NCI-H2196 treated with DMSO at 0.1 percent for 48 hours (cell line): ENCODE data around the gene MAN1C1.
A peak's percentile ranks its signal among the peaks of the same experiment; 100 is the strongest.

ENCODE experiments used
- DNase-seq: peaks from one replicate; lab custom pipeline; 2025; ENCODE audit not compliant: unreplicated experiment; lab: John Stamatoyannopoulos, UW

MAN1C1 gene

GRCh38 chr1:25774206-25774803, 157.7 kb downstream of the MAN1C1 start:
- DNase-seq, result no peak

- no peak for DNase-seq
Measured at GRCh38 chr1:25774921-25775771, 158.6 kb downstream of the MAN1C1 start.

DNA sequence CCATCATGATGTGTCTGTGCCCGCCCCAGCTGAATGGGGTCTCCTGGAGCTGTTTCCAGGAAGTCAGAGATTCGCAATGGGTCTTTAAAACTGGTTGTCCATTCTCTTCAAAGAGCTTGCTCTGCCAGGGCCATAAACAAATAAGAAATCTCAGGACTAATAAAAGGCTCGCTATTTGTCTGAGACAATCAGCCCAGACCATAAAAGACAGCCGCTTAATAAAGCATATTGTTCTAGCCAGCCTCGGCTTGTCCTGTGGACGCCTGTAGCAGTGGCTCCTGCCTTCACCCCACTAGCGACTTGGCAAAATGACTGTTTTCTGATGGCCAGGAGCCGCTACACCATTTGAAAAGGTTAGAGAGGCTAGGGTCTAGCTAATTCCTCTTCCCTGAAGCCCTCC, 162.8 kb downstream of the MAN1C1 start:
- DNase-seq, result no peak

- DNase-seq, result no peak
Measured at GRCh38 chr1:25779894-25780293, 163.3 kb downstream of the MAN1C1 start.

GRCh38 chr1:25780318-25781129, 163.9 kb downstream of the MAN1C1 start:
- no peak for DNase-seq

DNA sequence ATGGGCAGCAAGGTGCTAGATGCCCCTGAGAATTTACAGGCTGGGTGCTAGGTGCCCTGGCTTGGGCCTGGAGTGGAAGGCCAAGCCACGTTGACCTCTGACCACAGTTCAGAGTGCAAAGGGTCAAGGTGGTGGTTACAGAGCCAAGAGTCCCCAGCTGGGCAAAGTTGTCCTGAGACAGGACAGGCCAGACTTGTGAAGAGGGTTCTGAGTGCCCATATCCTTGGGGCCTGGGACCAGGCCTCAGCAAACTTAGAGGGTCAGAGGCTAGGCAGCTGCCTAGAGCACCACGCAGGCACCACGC, 164.5 kb downstream of the MAN1C1 start:
- no peak for DNase-seq

GRCh38 chr1:25782608-25783201, 166.1 kb downstream of the MAN1C1 start:
- DNase-seq, result no peak

GRCh38 chr1:25784575-25785051, 168.0 kb downstream of the MAN1C1 start:
- no peak for DNase-seq

GRCh38 chr1:25785333-25786067, 168.9 kb downstream of the MAN1C1 start:
- no peak for DNase-seq

DNA sequence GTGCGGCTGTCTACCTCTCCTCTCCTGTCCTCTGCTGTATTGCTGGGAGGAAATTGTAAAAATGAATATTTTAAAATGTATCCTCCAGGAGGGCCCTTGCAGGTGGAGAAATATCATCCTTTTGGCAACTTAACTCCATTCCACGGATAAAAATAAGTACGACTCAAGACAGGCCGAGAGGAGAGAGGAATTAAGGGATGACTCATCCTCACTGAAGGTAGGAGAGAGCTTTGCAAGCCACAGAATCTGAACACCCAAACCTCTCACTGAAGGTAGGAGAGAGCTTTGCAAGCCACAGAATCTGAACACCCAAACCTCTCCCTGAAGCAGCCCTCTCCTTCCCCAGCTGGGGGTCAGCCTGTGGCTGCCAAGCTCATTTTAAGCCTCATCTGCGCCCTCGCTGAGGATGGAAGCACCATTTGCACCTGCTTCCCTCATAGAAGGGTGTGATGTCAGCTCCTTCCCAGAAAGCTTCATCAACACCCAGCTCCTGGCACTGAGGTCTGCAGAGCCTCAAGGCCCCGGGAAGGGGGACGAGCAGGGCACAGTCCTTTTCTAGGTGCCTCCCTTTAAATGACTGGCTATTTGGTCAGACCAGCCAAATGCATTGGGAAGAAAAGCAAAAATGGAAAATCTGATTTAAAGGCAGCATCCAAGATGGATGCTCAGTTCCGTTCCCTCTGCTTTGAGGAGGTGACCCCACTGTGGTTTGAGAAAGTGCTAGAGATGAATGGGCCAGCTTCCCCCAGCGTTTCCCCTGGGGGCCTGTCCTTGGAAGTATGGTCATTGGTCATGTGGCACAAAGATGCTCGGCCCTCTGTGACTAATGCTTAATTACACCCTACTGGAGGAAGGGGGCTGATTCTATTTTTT, 170.5 kb downstream of the MAN1C1 start:
- DNase-seq, result no peak

GRCh38 chr1:25787760-25788166, 171.2 kb downstream of the MAN1C1 start:
- no peak for DNase-seq

DNA sequence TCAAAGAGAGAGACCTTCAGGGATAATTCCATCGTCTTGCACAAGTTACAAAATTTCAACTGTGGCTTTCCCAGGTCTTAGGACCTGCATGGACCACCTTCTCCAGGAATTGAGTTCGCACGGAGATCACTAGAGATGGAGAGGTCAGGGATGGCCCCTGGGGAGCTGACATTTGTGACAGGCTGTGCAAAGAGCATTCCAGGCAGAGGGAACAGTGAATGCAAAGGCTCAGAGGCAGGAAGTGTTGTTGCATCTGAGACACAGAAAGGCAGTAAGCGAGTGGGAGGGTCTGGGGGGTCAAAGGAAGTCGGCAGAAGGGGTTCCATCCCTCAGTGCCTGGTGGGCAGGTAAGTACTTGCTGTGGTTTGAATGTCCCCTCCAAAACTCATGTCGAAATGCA, 173.9 kb downstream of the MAN1C1 start:
- no peak for DNase-seq

GRCh38 chr1:25792115-25792514, 175.5 kb downstream of the MAN1C1 start:
- no peak for DNase-seq

DNA sequence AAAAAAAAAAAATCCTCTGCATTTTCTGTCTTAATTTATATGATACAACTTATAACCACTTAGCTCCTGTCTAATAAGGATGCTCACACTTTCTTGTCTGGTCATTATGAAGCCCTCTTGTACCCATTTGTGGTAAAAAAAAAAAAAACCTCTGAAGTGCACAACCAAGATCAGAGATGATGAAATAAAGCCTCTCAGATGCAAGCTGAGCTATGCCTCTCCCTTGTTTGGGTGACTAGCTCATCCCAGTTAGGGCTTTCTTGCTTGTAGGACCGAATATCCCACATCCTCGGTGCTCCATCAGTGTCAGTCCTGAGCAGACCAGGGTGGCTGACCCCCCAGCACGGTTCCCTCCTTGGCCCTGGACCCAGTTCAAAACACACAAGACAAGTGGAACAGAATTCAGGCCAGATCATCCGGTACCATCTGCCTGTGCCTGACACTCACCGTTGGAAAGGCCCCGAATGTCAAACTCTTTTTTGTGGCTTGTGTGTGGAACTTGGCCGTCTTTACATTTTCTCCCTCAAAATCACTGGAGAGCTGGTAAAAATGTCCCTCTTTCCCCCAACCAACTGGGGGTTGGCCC, 177.1 kb downstream of the MAN1C1 start:
- no peak for DNase-seq

DNA sequence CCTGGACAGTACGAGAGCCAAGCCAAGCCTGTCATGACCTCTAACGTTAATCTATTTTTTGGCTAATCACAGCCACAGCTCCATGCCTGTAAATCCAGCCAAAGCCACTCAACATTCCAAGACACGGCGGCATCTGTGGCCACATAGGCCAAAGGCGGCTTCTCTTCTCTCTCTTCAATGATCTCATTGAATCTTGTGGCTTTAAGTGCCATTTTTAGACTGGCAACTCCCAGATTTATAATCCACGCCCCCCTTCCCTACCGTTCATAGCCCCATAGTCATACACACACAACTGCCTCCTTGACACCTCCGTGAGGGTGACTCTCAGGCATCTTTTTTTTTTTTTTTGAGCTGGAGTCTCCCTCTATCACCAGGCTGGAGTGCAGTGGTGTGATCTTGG, 177.7 kb downstream of the MAN1C1 start:
- DNase-seq, result no peak

DNA sequence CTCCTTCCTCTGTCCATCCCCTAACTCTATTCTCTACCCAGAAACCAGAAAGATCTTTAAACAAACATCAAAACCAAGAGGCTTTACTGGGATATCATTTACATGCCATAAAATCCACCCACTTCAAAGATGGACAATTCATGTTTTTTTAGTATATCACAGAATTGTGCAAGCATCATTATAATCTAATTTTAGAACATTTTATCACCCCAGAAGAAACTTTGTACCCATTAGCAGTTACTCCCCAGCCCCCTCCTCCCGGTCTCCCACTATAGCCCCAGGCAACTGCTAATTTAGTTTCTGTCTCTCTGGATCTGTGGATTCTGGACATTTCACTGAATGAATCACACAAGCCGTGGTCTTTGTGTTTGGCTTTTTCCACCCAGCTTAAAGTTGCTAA, 178.6 kb downstream of the MAN1C1 start:
- DNase-seq, result no peak

DNA sequence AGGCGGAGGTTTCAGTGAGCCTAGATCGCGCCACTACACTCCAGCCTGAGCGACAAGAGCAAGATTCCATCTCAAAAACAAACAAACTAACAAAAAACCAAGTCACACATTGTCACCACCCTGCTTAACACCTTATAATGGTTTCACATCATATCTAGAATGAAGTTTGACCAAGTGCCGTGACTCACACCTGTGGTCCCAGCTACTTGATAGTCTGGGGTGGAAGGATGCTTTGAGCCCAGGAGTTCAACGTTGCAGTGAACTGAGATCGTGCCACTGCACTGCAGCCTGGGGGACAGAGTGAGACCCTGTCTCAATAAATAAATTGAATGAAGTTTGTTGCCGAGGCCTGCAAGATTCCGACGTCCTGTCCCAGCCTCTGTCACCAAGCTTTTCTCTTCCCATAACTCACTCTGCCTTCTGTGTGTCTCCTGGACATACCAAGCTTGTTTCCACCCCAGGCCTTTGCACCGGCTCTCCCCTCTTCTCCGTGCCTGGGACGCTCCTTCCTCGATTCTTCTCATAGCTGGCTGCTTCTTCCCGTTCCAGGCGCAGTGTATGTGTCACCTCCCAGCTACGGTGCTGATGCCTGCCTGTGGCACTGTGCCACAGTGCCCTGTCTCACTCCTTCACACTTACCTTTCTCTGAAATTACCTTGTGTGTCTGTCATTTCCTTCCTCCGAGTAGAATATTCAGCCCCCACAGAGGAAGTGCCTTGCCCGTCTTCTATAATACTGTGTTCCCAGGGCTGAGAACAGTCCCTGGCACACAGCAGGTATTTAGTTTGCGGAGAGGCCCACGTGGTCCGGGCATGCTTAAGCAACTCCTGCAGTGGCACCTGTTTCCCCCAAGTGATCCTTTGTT, 179.6 kb downstream of the MAN1C1 start:
- DNase-seq, result peak; percentile 90

GRCh38 chr1:25796811-25797458, 180.3 kb downstream of the MAN1C1 start:
- peak; percentile 90 for DNase-seq
